Activated naive CD8-positive, alpha-beta T cell treated with anti-CD3 and anti-CD28 coated beads, Interleukin-2, amount 50 U/mL, for 24 hours (primary cell): ENCODE measurements around the gene SIPA1.

Source experiments
- ATAC-seq: fragments of 150-1000 bp; cut with Tn5 transposase; one replicate; pipeline ENCODE4 v1.10.0; 2021
- DNase-seq: peaks from one replicate; pipeline ENCODE4 v3.0.0; 2021
- H3K27ac Mint-ChIP-seq: one replicate; pipeline ENCODE4 v1.8.0; 2021; ENCODE audit warnings: mild to moderate bottlenecking, mixed read lengths
- H3K27me3 Mint-ChIP-seq: one replicate; pipeline ENCODE4 v1.8.0; 2021; ENCODE audit warnings: mixed read lengths
- H3K36me3 Mint-ChIP-seq: one replicate; pipeline ENCODE4 v1.8.0; 2021; ENCODE audit warnings: low read depth, mixed read lengths
- H3K4me1 Mint-ChIP-seq: one replicate; pipeline ENCODE4 v1.8.0; 2021; ENCODE audit warnings: mixed read lengths
- H3K4me3 Mint-ChIP-seq: one replicate; pipeline ENCODE4 v1.8.0; 2021; ENCODE audit warnings: mild to moderate bottlenecking, moderate library complexity, mixed read lengths
- H3K9me3 Mint-ChIP-seq: one replicate; pipeline ENCODE4 v1.8.0; 2021; ENCODE audit warnings: mixed read lengths

SIPA1 gene

GRCh38 chr11:65637794-65638419 lies at the start of gene SIPA1:
TSS of gene SIPA1 (plus strand) at chr11:65638101. CDS start at chr11:65640922, 2,821 bp downstream.
- ATAC-seq (peak; percentile 55), DNase-seq (peak; percentile 85)
- Mint-ChIP-seq H3K9me3 (no peaks in the 10 kb centered on the region), H3K27ac (peak within 1 kb of the TSS; percentile 83), H3K4me3 (peak within 1 kb of the TSS; percentile 85), H3K36me3 (peaks cover 18% of the 10 kb centered on the region), H3K27me3 (no peaks in the 10 kb centered on the region), H3K4me1 (peaks cover 44% of the 10 kb centered on the region)

- DNase-seq, result peak; percentile 85
Observed at GRCh38 chr11:65588199-65589054, 49.5 kb upstream of the SIPA1 start.

GRCh38 chr11:65589444-65590239 lies 48.3 kb upstream of the SIPA1 start:
- Mint-ChIP-seq H3K27ac (peak overlapping the region; percentile 95), H3K4me1 (peaks cover 40% of the 10 kb centered on the region), H3K36me3 (peaks cover 14% of the 10 kb centered on the region), H3K27me3 (no peaks in the 10 kb centered on the region), H3K9me3 (no peaks in the 10 kb centered on the region), H3K4me3 (no peak overlapping the region)
- ATAC-seq (peak; percentile 55), DNase-seq (peak; percentile 72)

More at GRCh38 chr11:65588199-65589054, 49.5 kb upstream of the SIPA1 start:
- Mint-ChIP-seq H3K9me3 (no peaks in the 10 kb centered on the region), H3K4me3 (peak overlapping the region; percentile 70), H3K27ac (peak overlapping the region; percentile 95), H3K4me1 (peaks cover 41% of the 10 kb centered on the region), H3K27me3 (no peaks in the 10 kb centered on the region), H3K36me3 (peaks cover 21% of the 10 kb centered on the region)
- peak; percentile 88 for ATAC-seq

GRCh38 chr11:65590240-65590738 lies 47.6 kb upstream of the SIPA1 start:
- no peak for DNase-seq
- H3K27me3 Mint-ChIP-seq, result no peaks in the 10 kb centered on the region

GRCh38 chr11:65591939-65592857 lies 45.7 kb upstream of the SIPA1 start:
- Mint-ChIP-seq H3K4me3 (no peak overlapping the region), H3K27ac (no peak overlapping the region), H3K36me3 (peaks cover 8% of the 10 kb centered on the region), H3K27me3 (no peaks in the 10 kb centered on the region), H3K4me1 (peaks cover 34% of the 10 kb centered on the region), H3K9me3 (no peaks in the 10 kb centered on the region)
- DNase-seq, result no peak
- no peak for ATAC-seq

More at GRCh38 chr11:65590240-65590738, 47.6 kb upstream of the SIPA1 start:
- peaks cover 42% of the 10 kb centered on the region for H3K4me1 Mint-ChIP-seq
- H3K4me3 Mint-ChIP-seq, result no peak overlapping the region
- no peak for ATAC-seq
- H3K27ac Mint-ChIP-seq, result peak overlapping the region; percentile 28
- H3K9me3 Mint-ChIP-seq, result no peaks in the 10 kb centered on the region
- H3K36me3 Mint-ChIP-seq, result peaks cover 14% of the 10 kb centered on the region

GRCh38 chr11:65592858-65593517 lies 44.9 kb upstream of the SIPA1 start:
- no peaks in the 10 kb centered on the region for H3K9me3 Mint-ChIP-seq
- peaks cover 10% of the 10 kb centered on the region for H3K36me3 Mint-ChIP-seq
- DNase-seq (no peak), ATAC-seq (no peak)
- peaks cover 26% of the 10 kb centered on the region for H3K4me1 Mint-ChIP-seq
- H3K27ac Mint-ChIP-seq, result no peak overlapping the region
- H3K4me3 Mint-ChIP-seq, result no peak overlapping the region
- H3K27me3 Mint-ChIP-seq, result no peaks in the 10 kb centered on the region

GRCh38 chr11:65593518-65594414 lies 44.1 kb upstream of the SIPA1 start:
- DNase-seq, result peak; percentile 63
- H3K27ac Mint-ChIP-seq, result no peak overlapping the region
- H3K27me3 Mint-ChIP-seq, result no peaks in the 10 kb centered on the region
- ATAC-seq, result peak; percentile 30
- H3K4me1 Mint-ChIP-seq, result peaks cover 18% of the 10 kb centered on the region
- peaks cover 7% of the 10 kb centered on the region for H3K36me3 Mint-ChIP-seq
- no peaks in the 10 kb centered on the region for H3K9me3 Mint-ChIP-seq
- no peak overlapping the region for H3K4me3 Mint-ChIP-seq

GRCh38 chr11:65595131-65595530 lies 42.8 kb upstream of the SIPA1 start:
- Mint-ChIP-seq H3K4me1 (peaks cover 7% of the 10 kb centered on the region), H3K36me3 (peaks cover 7% of the 10 kb centered on the region), H3K27me3 (no peaks in the 10 kb centered on the region), H3K27ac (no peak overlapping the region), H3K4me3 (no peak overlapping the region), H3K9me3 (no peaks in the 10 kb centered on the region)
- no peak for DNase-seq
- peak; percentile 6 for ATAC-seq

GRCh38 chr11:65595543-65596281 lies 42.2 kb upstream of the SIPA1 start, which contains the start of gene KCNK7:
TSS of gene KCNK7 (minus strand) at chr11:65595800. CDS start at chr11:65595772, 28 bp downstream.
- H3K27me3 Mint-ChIP-seq, result no peaks in the 10 kb centered on the region
- H3K27ac Mint-ChIP-seq, result no peak within 1 kb of the TSS
- peaks cover 2% of the 10 kb centered on the region for H3K36me3 Mint-ChIP-seq
- H3K9me3 Mint-ChIP-seq, result no peaks in the 10 kb centered on the region
- DNase-seq (no peak), ATAC-seq (peak; percentile 15)
- H3K4me1 Mint-ChIP-seq, result peaks cover 7% of the 10 kb centered on the region
- H3K4me3 Mint-ChIP-seq, result no peak within 1 kb of the TSS

GRCh38 chr11:65596520-65596919 lies 41.4 kb upstream of the SIPA1 start:
- Mint-ChIP-seq H3K4me1 (peaks cover 7% of the 10 kb centered on the region), H3K27me3 (no peaks in the 10 kb centered on the region), H3K36me3 (peaks cover 2% of the 10 kb centered on the region), H3K27ac (no peak overlapping the region), H3K4me3 (no peak overlapping the region), H3K9me3 (no peaks in the 10 kb centered on the region)
- ATAC-seq (no peak), DNase-seq (no peak)

GRCh38 chr11:65598258-65598699 lies 39.6 kb upstream of the SIPA1 start:
- Mint-ChIP-seq H3K27ac (no peak overlapping the region), H3K27me3 (no peaks in the 10 kb centered on the region), H3K4me1 (peaks cover 7% of the 10 kb centered on the region), H3K9me3 (no peaks in the 10 kb centered on the region), H3K36me3 (peaks cover 4% of the 10 kb centered on the region), H3K4me3 (no peak overlapping the region)
- ATAC-seq (no peak), DNase-seq (no peak)
